ENCODE measurements around the gene PLXNB3.

PLXNB3 gene

DNA sequence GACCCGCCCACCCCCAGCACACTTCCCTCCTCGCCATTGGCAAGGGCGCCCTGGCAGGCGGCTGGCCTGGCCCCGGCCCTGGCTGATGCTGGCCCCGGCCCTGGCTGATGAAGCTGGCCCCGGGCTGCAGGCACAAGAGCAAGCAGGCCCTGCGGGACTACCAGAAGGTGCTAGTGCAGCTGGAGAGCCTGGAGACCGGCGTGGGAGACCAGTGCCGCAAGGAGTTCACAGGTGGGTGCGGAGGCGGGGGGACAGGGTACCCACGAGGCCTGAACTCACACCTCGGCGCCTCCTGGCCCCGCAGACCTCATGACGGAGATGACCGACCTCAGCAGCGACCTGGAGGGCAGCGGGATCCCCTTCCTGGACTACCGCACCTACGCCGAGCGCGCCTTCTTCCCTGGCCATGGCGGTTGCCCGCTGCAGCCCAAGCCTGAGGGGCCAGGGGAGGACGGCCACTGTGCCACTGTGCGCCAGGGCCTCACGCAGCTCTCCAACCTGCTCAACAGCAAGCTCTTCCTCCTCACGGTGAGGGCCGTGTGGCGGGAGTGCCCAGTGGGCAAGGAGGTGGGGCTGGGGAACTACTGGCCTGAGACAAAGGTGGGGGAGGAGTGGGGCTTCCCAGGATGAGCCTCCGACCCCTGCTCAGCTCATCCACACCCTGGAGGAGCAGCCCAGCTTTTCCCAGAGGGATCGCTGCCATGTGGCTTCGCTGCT, 10.7 kb downstream of the PLXNB3 start:
- no peak for DNase-seq

DNA sequence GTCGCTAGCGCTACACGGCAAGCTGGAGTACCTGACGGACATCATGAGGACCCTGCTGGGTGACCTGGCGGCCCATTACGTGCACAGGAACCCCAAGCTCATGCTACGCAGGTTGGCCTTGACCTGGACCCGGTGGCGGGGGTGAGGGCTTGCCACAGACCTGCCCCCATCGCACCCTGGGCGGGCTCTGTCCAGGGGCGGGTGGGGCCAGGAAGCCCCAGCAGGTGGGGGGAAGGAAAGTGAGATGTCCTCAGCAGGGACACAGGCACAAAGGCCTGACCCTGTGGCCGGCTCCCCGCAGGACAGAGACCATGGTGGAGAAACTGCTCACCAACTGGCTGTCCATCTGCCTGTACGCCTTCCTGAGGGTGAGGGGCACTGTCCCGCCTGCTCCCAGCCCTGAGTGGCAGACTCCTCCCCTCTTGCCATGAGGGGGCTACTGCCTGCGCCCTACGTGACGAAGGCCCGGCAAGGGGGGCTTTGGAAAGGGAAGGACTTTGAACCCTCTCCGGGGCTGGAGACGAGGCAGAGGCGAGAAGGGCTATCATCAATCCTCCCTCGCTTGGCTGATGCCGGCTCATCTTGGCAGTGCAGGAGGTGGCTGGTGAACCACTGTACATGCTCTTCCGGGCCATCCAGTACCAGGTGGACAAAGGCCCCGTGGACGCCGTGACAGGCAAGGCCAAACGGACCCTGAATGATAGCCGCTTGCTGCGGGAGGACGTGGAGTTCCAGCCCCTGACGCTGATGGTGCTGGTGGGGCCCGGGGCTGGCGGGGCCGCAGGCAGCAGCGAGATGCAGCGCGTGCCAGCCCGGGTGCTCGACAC, 11.5 kb downstream of the PLXNB3 start:
- DNase-seq: no peak

DNA sequence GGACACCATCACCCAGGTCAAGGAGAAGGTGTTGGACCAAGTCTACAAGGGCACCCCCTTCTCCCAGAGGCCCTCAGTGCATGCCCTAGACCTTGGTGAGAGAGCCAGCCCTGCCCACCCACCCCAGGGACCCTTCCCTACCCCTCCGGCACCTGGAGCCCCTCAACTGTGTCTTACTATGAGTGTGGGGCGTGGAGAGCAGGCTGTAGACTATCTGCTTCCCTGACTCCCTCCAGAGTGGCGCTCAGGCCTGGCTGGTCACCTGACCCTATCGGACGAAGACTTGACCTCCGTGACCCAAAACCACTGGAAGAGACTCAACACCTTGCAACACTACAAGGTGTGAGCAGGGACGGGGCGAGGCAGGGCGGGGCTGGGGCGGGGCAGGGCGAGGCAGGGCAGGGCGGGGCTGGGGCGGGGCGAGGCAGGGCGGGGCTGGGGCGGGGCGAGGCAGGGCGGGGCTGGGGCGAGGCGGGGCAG, 12.1 kb downstream of the PLXNB3 start:
- no peak for DNase-seq

DNA sequence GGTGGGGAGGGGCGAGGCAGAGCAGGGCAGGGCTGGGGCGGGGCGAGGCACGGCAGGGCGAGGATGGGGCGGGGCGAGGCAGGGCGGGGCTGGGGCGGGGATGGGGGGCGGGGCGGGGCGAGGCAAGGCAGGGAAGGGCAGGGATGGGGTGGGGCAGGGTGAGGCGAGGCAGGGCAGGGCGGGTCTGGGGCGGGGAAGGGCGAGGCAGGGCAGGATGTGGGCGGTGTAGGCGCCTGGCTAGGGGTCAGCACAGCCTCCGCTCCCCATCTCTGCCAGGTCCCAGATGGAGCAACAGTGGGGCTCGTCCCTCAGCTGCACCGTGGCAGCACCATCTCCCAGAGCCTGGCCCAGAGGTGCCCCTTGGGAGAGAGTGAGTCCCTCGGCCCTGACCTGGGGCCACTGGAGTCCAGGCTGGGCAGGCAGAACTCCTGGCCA, 12.6 kb downstream of the PLXNB3 start:
- no peak for DNase-seq

DNA sequence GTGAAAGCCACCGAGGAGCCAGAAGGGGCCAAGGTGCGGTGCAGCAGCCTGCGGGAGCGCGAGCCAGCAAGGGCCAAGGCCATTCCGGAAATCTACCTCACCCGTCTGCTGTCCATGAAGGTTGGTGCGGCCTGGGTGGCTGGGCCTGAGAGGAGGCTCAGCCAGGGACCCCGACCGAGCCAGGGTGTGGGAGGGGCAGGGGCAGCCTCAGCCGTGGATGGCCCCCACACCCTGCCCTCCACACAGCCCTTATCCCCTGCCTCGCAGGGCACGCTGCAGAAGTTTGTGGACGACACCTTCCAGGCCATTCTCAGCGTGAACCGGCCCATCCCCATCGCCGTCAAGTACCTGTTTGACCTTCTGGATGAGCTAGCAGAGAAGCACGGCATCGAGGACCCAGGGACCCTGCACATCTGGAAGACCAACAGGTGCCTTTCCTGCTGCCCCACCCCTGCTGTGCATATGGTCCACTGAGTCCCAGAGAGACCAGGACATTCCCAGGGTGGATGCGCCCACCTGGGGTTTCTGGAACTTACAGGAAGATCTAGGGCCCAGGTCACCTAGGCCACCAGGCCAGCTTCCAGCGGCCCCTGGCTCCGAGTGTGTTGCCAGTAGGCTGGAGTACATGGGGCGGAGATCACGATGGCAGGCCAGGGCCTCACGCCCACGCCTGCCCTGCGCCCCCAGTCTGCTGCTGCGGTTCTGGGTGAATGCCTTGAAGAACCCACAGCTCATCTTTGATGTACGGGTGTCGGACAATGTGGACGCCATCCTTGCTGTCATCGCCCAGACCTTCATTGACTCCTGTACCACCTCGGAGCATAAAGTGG, 13.4 kb downstream of the PLXNB3 start:
- no peak for DNase-seq

DNA sequence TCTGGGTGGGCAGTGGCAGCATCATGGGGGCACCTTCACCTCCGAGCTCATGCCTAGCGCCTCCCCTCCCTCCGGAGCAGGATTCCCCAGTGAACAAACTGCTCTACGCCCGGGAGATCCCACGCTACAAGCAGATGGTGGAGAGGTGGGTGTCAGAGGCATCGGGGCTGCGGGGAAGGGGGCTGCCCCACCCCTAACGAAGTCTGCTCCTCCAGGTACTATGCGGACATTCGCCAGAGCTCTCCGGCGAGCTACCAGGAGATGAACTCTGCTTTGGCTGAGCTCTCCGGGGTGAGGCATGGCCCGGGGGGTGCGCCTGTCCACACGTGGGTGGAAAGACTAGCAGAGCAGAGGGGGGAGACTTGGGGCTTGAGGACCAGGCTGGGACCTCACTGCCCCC, 14.1 kb downstream of the PLXNB3 start:
- no peak for DNase-seq

DNA sequence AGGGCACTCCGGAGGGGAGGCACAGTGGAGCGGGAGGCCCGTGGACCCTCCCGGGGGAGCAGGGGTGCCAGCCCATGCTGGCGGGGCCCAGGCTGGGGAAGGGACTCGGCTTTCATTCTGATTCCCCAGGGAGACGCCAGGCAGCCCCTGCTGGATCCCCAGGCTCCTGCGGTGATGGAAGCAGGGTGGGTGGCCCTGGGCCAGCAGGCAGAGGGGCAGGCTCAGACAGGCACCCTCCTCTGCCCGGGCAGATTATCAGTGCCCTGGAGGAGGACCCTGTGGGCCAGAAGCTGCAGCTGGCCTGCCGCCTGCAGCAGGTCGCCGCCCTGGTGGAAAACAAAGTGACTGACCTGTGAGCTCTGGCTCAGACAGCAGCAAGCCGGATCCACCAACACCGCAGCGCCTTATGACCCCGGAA, 14.6 kb downstream of the PLXNB3 start:
- no peak for DNase-seq

DNA sequence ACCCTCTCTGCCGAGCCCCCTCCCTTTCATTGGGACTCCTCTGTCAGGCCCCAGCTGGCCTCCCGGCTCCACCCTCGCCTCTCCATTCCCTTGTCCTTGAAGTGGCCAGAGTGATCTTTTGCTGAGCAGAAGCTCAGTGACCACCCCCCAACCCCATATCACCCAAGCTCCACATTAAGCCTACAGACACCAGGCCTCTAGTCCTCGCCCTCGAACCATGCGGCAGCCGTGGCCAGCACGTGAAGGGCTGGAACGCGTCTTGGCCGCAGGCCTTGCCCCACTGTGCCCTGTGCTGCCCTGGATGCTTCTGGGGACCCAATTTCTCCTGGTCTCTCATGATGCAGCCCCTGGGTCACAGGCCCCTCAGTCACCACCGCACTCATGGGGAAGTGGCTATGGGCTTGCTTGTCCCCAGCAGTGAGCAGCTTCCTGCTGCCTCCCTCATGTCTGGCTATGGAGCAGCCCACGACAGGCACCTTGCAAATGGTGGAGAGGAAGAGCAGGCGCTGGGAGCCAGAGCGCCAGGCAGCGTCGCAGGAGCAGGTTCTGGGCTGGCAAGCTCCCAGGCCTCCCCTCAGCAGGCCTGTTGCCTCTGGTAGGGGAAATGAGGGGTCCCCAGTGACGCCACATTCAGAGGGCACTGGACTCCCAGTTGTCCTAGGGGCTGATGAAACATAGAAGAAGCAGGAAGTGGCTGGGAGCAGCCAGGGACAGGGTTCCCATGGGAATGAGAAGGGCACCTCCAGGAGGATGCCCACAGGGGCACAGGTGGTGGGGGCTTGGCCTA, 16.0 kb downstream of the PLXNB3 start:
- DNase-seq: no peak

DNA sequence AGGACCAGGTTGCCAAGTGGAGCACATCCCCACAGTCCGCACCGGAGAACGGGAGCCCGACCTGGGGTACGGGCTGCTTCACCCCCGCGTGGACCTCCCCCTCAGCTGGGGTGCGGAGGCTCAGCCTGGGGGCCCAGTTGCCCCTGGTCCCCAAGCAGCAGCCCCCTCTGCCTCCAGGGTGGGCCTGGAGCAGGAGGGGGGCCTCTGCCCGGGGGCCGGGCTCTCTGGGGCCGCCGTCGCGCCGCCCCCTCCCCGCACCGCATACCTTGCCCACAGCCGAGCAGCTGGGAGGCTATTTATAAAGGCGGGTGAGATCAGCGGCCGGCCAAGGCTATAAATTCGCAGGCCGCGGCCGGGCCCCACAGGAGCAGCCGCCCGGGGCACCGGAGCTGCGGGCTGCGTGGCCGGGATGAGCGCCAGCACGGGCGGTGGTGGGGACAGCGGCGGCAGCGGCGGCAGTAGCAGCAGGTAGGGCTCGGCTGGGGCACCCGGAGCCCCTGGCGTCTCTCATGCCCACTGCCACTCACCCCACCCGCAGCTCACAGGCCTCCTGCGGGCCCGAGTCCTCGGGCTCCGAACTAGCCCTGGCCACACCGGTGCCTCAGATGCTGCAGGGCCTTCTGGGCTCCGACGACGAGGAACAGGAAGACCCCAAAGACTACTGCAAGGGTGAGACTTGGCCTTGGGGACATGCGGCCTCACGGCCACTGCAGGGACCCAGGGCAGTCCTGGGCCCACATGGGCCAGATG, 16.8 kb downstream of the PLXNB3 start, which contains the start of gene SRPK3:
Gene SRPK3 (plus strand): TSS at position 364 of the 750 bp plus-strand sequence. CDS start 46 bp downstream, at position 410.
- no peak for DNase-seq

DNA sequence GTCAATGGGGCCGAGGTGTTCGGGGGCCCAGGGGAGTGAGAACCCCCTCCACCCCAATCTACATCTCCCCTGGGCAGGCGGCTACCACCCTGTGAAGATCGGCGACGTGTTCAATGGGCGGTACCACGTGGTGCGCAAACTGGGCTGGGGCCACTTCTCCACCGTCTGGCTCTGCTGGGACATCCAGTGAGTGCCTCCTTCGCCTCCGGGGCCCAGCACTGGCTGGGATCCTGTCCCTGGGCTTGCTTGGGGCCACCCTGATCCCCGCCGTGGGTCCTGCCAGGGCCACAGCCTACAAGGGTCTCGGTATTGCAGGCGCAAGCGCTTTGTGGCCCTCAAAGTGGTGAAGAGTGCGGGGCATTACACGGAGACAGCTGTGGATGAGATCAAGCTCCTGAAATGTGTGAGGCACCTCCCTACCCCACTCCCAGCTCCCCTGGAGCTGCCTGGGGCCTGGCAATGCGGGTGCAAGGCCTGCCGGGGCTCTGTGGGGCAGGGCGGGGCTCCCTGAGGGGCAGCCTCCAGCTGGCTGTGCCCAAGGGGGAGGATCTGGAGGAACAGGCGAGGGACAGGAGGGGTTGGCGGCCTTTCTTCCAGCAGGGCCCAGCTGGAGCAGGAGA, 17.5 kb downstream of the PLXNB3 start:
- peak; percentile 14 to 18 for DNase-seq

DNA sequence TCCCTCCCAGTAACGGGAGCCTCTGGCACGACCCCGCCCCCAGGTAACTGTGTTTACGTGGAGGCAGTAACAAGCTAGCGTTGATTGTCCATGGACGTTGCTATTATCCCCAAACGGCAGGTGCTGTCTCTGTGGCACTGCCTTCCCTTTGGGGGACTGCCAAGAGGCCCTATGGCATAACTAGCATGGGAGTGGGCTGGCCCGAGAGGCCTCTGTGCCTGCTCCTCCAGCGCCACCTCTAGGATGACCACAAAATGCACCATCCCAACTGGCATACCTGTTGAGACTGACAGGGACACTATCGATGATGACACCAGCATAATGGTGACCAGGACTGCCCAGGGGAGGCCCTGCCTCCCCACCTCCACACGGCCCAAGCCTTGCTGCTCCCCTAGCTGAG, 18.3 kb downstream of the PLXNB3 start:
- DNase-seq: peak; percentile 83 to 91

DNA sequence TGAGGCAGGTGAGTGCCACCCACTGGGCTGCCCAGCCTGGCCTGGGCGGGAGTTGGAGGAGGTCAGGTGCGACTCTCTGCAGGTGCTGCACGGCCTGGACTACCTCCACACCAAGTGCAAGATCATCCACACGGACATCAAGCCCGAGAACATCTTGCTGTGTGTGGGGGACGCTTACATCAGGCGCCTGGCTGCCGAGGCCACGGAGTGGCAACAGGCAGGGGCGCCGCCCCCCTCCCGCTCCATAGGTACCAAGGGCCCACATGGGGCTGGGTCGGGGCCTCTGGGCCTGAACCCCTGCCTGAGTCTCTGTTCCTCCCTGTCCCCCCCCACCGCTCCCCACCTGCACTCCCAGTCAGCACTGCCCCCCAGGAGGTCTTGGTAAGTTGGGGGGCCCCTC, 18.8 kb downstream of the PLXNB3 start:
- no peak for DNase-seq

DNA sequence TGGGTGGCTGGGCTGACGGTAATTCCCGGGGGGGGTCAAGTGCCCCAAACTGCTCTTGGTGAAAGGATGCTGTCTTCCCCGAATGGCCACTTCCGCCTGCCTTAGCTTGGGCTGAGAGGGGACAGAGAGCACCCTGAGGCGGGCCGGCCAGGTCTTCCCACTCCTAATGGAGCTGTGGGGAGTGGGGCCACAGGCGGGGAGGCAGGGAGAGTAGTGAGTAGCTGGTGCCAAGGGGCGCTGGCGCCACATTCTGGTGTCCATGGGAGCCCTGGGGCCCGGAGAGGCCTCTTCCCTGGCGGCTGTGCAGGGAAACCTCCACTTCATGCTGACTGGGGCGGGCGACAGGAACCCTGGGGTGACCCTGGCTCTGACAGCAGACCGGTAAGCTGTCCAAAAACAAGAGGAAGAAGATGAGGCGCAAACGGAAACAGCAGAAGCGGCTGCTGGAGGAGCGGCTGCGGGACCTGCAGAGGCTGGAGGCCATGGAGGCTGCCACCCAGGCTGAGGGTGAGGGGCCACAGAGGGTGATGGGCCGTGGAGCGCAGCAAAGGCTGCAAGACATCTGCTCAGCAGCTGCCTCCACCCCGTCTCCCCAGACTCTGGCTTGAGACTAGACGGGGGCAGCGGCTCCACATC, 19.4 kb downstream of the PLXNB3 start:
- DNase-seq: no peak

DNA sequence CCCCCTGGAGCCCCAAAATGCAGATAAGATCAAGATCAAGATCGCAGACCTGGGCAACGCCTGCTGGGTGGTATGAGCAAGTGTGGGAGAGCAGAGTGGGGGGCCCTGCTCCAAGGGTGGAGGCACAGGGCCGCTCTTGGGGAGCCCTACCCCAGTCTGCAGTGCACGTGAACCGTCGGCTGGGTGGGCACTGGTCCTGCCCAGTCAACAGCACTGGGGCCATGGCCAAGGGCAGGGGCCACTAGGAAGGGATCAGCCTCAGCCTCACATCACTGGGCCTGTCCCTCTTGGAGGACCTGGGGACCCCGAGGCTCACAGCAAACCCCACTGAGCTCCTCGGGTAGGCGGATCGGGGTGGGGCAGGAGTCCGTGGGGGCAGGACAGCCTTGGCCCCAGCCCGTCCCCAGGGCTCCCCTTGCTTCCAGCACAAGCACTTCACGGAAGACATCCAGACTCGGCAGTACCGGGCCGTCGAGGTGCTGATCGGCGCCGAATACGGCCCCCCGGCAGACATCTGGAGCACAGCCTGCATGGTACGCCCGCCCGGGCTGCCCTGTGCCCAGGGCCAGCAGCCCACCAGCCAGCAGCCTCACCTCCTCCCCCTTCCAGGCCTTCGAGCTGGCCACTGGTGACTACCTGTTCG, 20.4 kb downstream of the PLXNB3 start:
- no peak for DNase-seq

DNA sequence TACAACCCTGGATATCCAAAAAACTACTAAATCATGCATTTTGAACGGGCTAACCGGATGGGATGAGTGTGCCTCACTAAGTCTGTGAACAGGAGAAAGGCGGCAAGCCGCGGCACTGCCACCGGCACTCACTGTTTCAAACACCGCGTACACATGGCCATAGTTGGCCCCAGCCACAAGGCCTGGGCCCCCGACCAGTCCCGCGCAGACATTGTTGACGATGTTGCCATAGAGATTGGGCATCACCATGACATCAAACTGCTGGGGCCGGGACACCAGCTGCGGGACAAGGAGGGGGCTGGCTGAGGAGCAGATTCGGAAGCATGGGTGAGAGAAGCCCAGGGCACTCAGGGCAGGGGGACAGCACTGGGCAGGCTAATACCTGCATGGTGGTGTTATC, 22.6 kb downstream of the PLXNB3 start:
- no peak for DNase-seq

DNA sequence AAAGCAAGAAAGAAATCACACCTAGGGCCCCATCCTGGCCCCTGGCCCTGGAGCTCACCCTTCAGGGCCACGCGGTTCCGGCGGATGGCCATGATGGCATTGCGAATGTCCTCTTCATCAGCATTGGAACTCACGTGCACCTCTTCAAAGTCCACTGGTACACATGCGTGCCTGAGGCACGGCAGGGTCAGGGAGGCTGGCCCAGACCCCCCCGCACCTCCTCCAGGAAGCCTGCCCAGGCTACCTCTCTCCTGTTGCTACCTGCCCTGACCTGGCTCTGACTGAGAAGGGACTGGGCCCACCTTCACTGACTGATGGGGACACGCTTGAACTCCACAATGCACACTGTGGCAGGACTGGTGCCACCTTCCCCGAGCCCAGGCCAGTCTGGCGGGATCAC, 25.6 kb downstream of the PLXNB3 start:
- no peak for DNase-seq

DNA sequence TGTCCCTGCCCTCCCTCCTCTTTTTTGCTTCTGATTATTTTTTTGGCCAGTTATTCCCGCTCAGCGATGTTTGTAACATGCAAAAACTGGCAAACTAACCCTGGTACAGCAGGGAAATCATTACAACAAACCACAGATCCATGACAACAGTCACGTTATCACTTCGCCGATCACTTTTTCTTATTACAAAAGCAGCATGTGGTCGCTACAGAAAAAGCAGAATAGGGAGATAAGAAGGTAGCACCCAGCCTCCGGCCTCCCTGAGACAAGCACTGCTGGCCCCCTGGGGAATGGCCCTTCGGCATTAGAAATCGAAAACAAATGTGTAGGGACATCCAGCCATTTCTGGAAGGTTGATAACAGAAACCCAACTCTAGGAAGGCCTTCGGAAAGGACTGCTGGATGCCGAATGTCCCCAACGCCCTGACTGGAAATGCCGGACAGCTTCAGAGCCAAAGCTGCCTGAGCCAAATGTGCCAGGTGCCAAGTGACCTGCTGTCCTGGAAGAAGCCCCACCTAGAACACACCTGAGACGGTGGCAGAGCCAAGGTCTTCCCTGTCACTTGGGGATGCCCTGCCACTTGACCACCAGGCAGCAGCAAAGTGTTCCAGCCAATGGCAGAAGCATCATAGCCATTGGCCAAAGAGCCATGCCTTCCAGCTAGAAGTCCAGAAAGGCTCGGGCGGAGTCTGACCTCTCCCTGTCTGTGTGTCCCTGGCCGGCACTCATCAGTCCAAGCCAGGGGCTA, 27.2 kb downstream of the PLXNB3 start:
- DNase-seq: no peak

DNA sequence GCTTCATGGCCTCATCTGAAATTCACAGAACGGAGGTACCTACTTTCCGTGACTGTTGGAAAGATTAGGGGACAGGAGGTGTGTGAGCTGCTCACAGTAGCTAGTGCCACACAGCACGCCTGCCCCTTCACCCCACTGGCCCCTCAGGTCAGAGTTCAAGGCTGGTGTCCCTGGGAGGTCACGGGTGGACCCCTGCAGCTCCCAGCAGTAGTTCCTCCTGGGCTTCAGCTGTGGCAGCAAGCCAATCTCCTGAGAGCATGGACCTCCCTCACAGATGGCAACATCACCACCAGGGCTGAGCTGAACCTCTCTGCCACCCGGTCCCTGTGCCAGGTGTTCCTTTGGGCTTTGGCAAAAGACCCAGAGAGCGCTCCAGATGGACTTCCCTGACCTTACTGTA, 28.3 kb downstream of the PLXNB3 start:
- no peak for DNase-seq

DNA sequence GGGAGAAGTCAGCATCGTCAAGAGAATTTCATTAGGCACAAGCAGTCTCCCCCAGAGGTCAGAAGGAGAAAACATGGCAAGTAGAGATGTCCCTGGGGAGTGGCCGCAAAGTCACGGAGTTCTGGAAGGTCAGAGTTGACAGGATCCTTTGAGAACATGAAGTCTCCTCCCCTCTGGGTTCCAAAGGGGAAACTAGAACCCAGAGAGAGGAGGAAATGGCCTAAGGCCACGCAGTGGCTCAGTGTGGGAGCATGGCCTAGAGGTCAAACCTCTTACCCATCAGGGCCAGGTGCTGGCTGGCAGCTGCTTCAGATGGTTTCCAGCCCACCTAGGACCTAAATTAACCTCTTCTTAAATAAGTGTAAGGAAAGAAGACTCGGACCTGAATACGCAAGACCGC, 29.2 kb downstream of the PLXNB3 start:
- no peak for DNase-seq
